BLaER1 (cell line): ENCODE measurements around the gene MGAT3.
A peak's percentile ranks its signal among the peaks of the same experiment; 100 is the strongest.

Experiments used
- H3K27ac ChIP-seq: shearing (Covaris generic); formaldehyde crosslinking; 2 replicates; pipeline ENCODE4 v1.8.1; 2022
- H3K27me3 ChIP-seq: shearing (Covaris generic); formaldehyde crosslinking; 2 replicates; pipeline ENCODE4 v1.8.1; 2022
- H3K36me3 ChIP-seq: shearing (Covaris generic); formaldehyde crosslinking; 2 replicates; pipeline ENCODE4 v1.8.1; 2022
- H3K4me1 ChIP-seq: shearing (Covaris generic); formaldehyde crosslinking; 2 replicates; pipeline ENCODE4 v1.8.1; 2022
- H3K4me2 ChIP-seq: shearing (Covaris generic); formaldehyde crosslinking; 2 replicates; pipeline ENCODE4 v1.8.1; 2022
- H3K4me3 ChIP-seq: shearing (Covaris generic); formaldehyde crosslinking; 2 replicates; pipeline ENCODE4 v1.8.1; 2022
- H3K9ac ChIP-seq: shearing (Covaris generic); formaldehyde crosslinking; 2 replicates; pipeline ENCODE4 v1.8.1; 2022
- H3K9me3 ChIP-seq: shearing (Covaris generic); formaldehyde crosslinking; 2 replicates; pipeline ENCODE4 v1.8.1; 2022
- H4K20me1 ChIP-seq: shearing (Covaris generic); formaldehyde crosslinking; 2 replicates; pipeline ENCODE4 v1.8.1; 2022
- Cebpa-rat ChIP-seq: shearing (Covaris generic); IDR thresholded peaks from 2 replicates; pipeline ENCODE4 v1.8.1; 2022

MGAT3 gene

GRCh38 chr22:39529487-39529851 is 72.7 kb downstream of the MGAT3 start:
- no peaks in the 10 kb centered on the region for H3K27me3 ChIP-seq
- peak overlapping the region; percentile 75 for H3K27ac ChIP-seq
- H3K9ac ChIP-seq: peak overlapping the region; percentile 81
- H3K4me2 ChIP-seq: peak overlapping the region; percentile 100
- H3K4me1 ChIP-seq: peaks cover 91% of the 10 kb centered on the region
- H3K36me3 ChIP-seq: peaks cover 36% of the 10 kb centered on the region
- H4K20me1 ChIP-seq: peaks cover 73% of the 10 kb centered on the region
- no peak for TF ChIP-seq Cebpa-rat
- peak overlapping the region; percentile 66 for H3K4me3 ChIP-seq
- H3K9me3 ChIP-seq: no peaks in the 10 kb centered on the region

- peaks cover 91% of the 10 kb centered on the region for H3K4me1 ChIP-seq
- H3K9ac ChIP-seq: peak overlapping the region; percentile 81; the same call in 1 of the 2 replicates
- peaks cover 30% of the 10 kb centered on the region for H3K36me3 ChIP-seq
- peak overlapping the region; percentile 66; the same call in 1 of the 2 replicates for H3K4me3 ChIP-seq
- no peaks in the 10 kb centered on the region for H3K9me3 ChIP-seq
- H3K27me3 ChIP-seq: no peaks in the 10 kb centered on the region
- TF ChIP-seq Cebpa-rat: no peak
- peak overlapping the region; percentile 75 for H3K27ac ChIP-seq
- H4K20me1 ChIP-seq: peaks cover 66% of the 10 kb centered on the region
- peak overlapping the region; percentile 100 for H3K4me2 ChIP-seq
Measured at GRCh38 chr22:39530116-39530515, 73.3 kb downstream of the MGAT3 start.

- Histone ChIP-seq H3K36me3 (peaks cover 24% of the 10 kb centered on the region), H3K27me3 (no peaks in the 10 kb centered on the region)
Measured at GRCh38 chr22:39530692-39531331, 74.0 kb downstream of the MGAT3 start.

GRCh38 chr22:39532215-39533073 is 75.6 kb downstream of the MGAT3 start, which contains the start of gene RPS19BP1:
RPS19BP1 (minus strand) TSS chr22:39532748; CDS start chr22:39532738, 10 bp downstream.
- TF ChIP-seq Cebpa-rat: peak; percentile 88

More at GRCh38 chr22:39530692-39531331, 74.0 kb downstream of the MGAT3 start:
- Histone ChIP-seq H3K4me2 (peak overlapping the region; percentile 100), H3K27ac (no peak overlapping the region; the same call in none of the 2 replicates), H3K9ac (peak overlapping the region; percentile 97), H4K20me1 (peaks cover 59% of the 10 kb centered on the region), H3K9me3 (no peaks in the 10 kb centered on the region), H3K4me3 (peak overlapping the region; percentile 90), H3K4me1 (peaks cover 91% of the 10 kb centered on the region)
- TF ChIP-seq Cebpa-rat: no peak

GRCh38 chr22:39534092-39534506 is 77.3 kb downstream of the MGAT3 start:
- H3K4me1 ChIP-seq: peaks cover 68% of the 10 kb centered on the region
- no peaks in the 10 kb centered on the region for H3K9me3 ChIP-seq
- H3K27me3 ChIP-seq: no peaks in the 10 kb centered on the region
- H4K20me1 ChIP-seq: peaks cover 26% of the 10 kb centered on the region
- peak overlapping the region; percentile 12; the same call in 1 of the 2 replicates for H3K27ac ChIP-seq
- no peak overlapping the region for H3K9ac ChIP-seq
- H3K4me3 ChIP-seq: no peak overlapping the region
- H3K4me2 ChIP-seq: peak overlapping the region; percentile 82; the same call in 1 of the 2 replicates
- H3K36me3 ChIP-seq: peaks cover 18% of the 10 kb centered on the region
- TF ChIP-seq Cebpa-rat: no peak

More at GRCh38 chr22:39532215-39533073, 75.6 kb downstream of the MGAT3 start, which contains the start of gene RPS19BP1:
- Histone ChIP-seq H4K20me1 (peaks cover 43% of the 10 kb centered on the region), H3K4me2 (peak within 1 kb of the TSS; percentile 100), H3K27ac (peak within 1 kb of the TSS; percentile 97), H3K27me3 (no peaks in the 10 kb centered on the region), H3K9me3 (no peaks in the 10 kb centered on the region), H3K36me3 (peaks cover 24% of the 10 kb centered on the region), H3K4me1 (peaks cover 79% of the 10 kb centered on the region), H3K4me3 (peak within 1 kb of the TSS; percentile 90), H3K9ac (peak within 1 kb of the TSS; percentile 97)

GRCh38 chr22:39534591-39535356 is 78.0 kb downstream of the MGAT3 start:
- H3K27me3 ChIP-seq: no peaks in the 10 kb centered on the region
- no peak for TF ChIP-seq Cebpa-rat
- H3K9ac ChIP-seq: no peak overlapping the region
- H3K27ac ChIP-seq: peak overlapping the region; percentile 27; the same call in 1 of the 2 replicates
- no peak overlapping the region for H3K4me3 ChIP-seq
- H4K20me1 ChIP-seq: peaks cover 20% of the 10 kb centered on the region
- peaks cover 61% of the 10 kb centered on the region for H3K4me1 ChIP-seq
- no peaks in the 10 kb centered on the region for H3K9me3 ChIP-seq
- peaks cover 14% of the 10 kb centered on the region for H3K36me3 ChIP-seq
- peak overlapping the region; percentile 82 for H3K4me2 ChIP-seq

GRCh38 chr22:39535357-39535725 is 78.5 kb downstream of the MGAT3 start:
- peak overlapping the region; percentile 27; the same call in 1 of the 2 replicates for H3K27ac ChIP-seq
- no peaks in the 10 kb centered on the region for H3K27me3 ChIP-seq
- H3K9me3 ChIP-seq: no peaks in the 10 kb centered on the region
- TF ChIP-seq Cebpa-rat: no peak
- H3K4me3 ChIP-seq: no peak overlapping the region
- H3K36me3 ChIP-seq: peaks cover 8% of the 10 kb centered on the region
- H4K20me1 ChIP-seq: peaks cover 14% of the 10 kb centered on the region
- peaks cover 55% of the 10 kb centered on the region for H3K4me1 ChIP-seq
- peak overlapping the region; percentile 30; the same call in 1 of the 2 replicates for H3K9ac ChIP-seq
- H3K4me2 ChIP-seq: peak overlapping the region; percentile 82

- Histone ChIP-seq H3K9me3 (no peaks in the 10 kb centered on the region), H3K36me3 (peaks cover 4% of the 10 kb centered on the region; the same call in 1 of the 2 replicates), H3K4me1 (peaks cover 49% of the 10 kb centered on the region), H3K27ac (no peak overlapping the region), H4K20me1 (peaks cover 8% of the 10 kb centered on the region), H3K27me3 (no peaks in the 10 kb centered on the region), H3K4me3 (no peak overlapping the region), H3K4me2 (peak overlapping the region; percentile 82), H3K9ac (peak overlapping the region; percentile 30; the same call in 1 of the 2 replicates)
- TF ChIP-seq Cebpa-rat: no peak
Measured at GRCh38 chr22:39535831-39536449, 79.1 kb downstream of the MGAT3 start.

- no peaks in the 10 kb centered on the region for H3K27me3 ChIP-seq
Measured at GRCh38 chr22:39536711-39537110, 79.9 kb downstream of the MGAT3 start.

More at GRCh38 chr22:39536711-39537110, 79.9 kb downstream of the MGAT3 start:
- Histone ChIP-seq H3K36me3 (no peaks in the 10 kb centered on the region), H3K9me3 (no peaks in the 10 kb centered on the region), H4K20me1 (peaks cover under 1% of the 10 kb centered on the region), H3K9ac (no peak overlapping the region), H3K27ac (no peak overlapping the region), H3K4me2 (no peak overlapping the region), H3K4me3 (no peak overlapping the region), H3K4me1 (peaks cover 41% of the 10 kb centered on the region)
- no peak for TF ChIP-seq Cebpa-rat
